GM19324 (cell line): ENCODE measurements around the gene RIPOR2.

Experiments used
- ATAC-seq: cut with Tn5 transposase; IDR thresholded peaks from one replicate; pipeline ENCODE4 v1.9.1; 2021; ENCODE audit warnings: mild to moderate bottlenecking, moderate library complexity; ENCODE audit not compliant: unreplicated experiment, low FRiP score

The RIPOR2 gene

GRCh38 chr6:24907919-24908649 lies 27.7 kb downstream of the RIPOR2 start:
- ATAC-seq = no peak

DNA sequence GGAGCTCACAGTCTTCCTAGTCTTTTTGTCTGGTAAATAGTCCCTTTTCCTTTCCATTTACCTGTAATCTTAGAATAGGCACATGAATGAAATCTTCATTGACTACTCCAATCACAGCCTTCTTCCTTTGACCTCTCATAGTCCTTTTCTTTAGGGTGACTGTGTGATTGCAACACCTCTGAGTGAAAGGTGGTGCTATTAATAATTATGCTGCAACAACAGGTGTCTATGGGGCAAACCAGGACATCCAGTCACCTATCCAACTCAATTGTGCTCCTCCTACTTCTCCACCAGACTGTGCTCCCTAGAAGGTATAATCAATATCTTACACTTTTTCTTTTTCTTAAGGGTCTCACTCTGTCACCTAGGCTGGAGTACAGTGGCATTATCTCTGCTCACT lies 29.4 kb downstream of the RIPOR2 start:
- no peak for ATAC-seq

GRCh38 chr6:24905483-24905882 lies 30.3 kb downstream of the RIPOR2 start:
- ATAC-seq = no peak

- ATAC-seq = no peak
These were observed 32.1 kb downstream of the RIPOR2 start for GRCh38 chr6:24903681-24904080.

DNA sequence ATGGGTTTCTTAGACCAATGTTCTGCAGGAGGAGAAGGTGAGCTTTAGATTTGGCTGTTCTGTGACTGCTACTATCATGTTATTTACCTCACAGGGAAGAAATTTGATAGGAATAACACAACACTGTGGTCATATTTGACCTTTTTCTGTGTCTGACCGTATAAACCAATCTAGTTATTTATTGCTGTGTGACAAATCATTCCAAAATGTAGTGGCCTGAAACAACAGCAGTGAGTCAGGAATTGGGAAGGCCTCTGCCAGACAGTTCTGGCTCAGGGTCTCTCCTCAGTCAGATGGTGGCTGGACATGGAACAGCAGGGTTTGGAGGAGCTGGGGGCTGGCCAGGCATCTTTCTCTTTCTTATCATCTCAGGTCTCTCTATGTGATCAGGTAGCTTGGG lies 33.0 kb downstream of the RIPOR2 start:
- no peak for ATAC-seq

DNA sequence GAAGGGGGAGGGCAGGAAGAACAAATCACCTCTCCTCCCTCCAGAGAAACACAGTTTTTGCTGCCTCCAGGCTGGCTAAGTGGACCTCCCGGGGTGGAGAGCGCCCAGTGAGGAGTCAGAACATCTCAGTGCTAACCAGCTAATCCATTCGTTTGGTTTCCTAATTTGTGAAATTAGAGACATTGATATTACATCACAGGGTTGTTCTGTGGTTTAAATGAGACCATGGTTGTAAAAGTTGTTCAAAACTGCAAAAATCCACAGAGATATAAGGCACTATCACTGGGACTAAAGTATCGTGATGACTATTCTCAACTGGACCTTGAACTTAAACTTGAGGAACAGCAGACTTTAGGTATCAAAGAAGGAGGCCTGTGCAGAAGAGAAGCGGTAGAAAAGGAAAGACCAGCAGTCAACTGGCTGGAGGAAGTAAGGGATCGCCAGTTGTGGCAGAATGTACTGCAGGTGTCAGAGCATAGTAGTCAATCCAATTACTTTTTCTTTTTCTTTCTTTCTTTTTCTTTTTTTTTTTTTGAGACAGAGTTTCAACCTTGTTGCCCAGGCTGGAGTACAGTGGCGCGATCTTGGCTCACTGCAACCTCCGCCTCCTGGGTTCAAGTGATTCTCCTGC lies 33.9 kb downstream of the RIPOR2 start:
- no peak for ATAC-seq

- no peak for ATAC-seq
These were observed 34.7 kb downstream of the RIPOR2 start for GRCh38 chr6:24900917-24901697.

DNA sequence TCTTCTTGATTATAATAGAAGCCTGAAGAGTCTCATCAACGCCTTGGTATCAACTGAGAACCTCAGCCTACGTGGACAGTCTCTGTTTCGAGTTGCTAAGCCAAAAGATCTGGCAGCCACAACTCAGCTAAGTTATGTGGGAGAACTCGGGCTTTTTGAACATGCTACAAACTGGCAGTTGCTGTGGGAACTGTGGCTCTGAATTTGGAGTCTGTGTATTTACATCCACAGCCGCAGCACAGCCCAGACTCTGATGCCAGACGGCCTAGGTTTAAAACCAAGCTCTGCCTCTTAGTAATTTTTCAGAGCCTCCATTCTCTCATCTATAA lies 35.8 kb downstream of the RIPOR2 start:
- no peak for ATAC-seq

DNA sequence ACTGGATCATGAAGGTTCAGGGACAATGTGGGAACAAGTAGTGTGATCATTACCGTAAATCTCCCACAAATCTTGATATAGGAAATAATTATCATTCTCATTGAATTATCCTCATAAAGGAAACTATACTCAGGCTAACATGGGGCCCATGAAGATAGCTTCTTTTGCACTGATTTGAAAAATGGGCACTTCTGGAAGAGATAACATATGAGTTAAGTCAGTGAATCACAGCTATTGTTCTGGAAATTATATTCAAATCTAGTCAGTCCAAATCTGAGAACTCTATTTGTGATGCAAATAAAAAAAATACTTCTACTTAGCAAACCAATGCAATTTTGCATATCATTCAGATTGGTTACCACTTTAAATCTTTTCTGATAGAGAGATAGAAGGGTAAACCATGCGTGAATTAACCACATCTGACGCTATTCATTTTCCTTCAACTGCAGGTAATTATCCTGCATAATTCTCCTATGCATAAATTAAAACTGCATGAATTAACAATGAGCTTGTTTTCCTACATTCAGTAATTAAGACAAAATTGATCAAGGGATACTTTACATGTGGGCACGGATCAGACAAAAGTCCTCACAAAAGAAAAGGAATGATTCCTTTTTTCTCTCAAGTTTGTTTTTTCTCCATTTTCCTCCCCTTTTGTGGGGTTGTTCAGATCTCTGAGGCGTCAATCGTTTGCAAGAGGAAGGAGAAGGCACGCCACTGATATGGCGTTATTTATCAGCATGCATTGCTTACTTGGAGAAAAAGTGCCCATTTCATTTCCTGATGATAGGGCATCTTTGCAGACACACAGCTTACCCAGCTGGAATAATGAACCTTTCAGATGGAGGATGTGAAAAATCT lies 36.4 kb downstream of the RIPOR2 start:
- no peak for ATAC-seq

DNA sequence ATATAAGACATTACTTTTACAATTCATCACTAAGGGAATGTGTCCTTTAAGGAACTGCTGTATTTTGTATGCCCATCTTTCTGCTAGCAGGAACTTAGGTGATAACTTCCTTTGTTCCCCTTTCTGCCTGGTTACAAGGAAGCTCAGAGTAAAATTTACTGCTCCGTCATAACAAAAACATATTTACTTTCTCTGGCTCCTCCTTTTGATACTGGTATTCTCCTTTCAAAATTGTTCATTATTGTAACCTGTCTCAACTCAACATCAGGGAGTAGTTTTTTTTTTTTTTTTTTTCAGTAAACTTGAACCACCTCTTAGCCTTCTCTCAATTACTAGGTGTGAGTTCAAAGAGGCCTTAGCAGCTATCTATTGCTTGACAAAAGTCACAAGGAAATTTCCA lies 37.1 kb downstream of the RIPOR2 start:
- no peak for ATAC-seq

GRCh38 chr6:24897186-24897585 lies 38.6 kb downstream of the RIPOR2 start:
- no peak for ATAC-seq

GRCh38 chr6:24893342-24893850 lies 42.4 kb downstream of the RIPOR2 start:
- ATAC-seq = no peak

- no peak for ATAC-seq
These were observed 44.8 kb downstream of the RIPOR2 start for GRCh38 chr6:24891004-24891403.

DNA sequence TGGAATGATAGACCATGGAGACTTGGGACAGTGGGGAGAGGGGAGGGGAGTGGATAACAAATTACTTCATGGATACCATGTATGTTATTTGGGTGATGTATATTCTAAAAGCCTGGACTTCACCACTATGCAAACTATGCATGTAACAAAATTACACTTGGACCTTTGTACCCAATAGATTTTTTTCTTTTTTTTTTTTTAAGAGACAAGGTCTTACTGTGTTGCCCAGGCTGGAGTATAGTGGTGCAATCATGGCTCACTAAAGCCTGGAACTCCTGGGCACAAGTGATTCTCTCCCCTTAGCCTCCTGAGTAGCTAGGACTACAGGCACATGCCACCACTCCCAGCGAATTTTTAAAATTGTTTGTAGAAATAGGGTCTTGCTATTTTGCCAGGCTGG lies 45.3 kb downstream of the RIPOR2 start:
- ATAC-seq = no peak

- no peak for ATAC-seq
These were observed 46.9 kb downstream of the RIPOR2 start for GRCh38 chr6:24888715-24889370.

DNA sequence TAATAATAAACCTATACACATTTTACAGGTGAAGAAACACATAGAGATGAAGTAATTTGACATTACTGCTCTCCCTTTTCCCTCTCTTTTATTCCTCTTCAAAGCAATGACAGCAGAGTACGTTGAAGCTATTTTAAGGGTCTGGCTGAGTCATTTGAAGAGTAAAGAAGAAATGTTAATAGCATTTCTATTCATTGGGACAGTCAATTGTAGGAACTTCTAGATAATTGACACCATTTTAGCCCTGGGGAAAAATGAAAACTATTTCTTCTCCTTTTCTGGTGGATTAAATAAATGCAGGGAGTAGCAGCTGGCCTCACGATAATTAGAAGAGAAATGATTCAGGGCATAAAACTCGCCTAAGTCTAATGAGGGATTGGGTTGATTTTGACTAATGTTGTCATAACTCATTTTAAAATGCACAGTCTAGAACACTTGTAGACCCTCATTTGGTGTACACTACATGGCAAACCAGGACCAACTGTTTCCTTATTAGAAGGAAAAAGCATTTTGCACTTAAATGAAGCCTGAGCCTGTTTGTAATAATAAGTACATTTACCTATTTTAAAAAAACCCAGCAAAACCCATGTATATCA lies 48.1 kb downstream of the RIPOR2 start:
- no peak for ATAC-seq

- ATAC-seq = no peak
These were observed 52.1 kb downstream of the RIPOR2 start for GRCh38 chr6:24883618-24884017.

DNA sequence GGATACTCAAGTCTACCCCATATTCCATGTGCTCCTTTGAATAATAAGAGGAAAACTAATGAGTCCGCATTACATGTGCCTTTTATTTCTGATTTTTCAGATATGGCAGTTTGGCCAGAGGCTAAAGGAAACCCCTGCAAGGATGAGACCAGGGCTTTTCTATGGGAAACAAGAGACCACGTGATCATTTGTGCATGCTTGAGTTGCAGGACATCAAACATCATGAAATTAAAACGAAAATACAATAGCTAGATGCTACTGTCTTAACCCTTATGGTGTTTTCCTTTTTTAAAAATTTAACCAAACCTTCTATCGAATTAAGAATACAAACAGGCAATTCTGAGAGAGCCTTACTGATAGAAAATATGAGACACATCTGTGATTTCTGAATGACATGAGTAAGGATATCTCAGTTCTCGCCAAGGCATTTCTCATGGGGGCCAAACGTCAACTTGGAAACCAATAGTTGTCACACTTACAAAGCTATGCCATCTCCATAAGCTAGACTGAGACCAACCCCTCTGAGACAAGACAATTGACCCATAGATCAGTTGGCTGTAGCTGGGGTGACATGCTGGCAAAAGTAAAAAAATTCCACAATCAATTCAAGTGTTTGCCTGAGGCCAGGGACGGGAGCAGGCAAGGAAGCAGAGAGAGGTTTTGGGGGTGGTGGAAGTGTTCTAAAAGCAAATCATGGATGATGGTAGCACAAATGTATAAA lies 52.8 kb downstream of the RIPOR2 start:
- no peak for ATAC-seq

DNA sequence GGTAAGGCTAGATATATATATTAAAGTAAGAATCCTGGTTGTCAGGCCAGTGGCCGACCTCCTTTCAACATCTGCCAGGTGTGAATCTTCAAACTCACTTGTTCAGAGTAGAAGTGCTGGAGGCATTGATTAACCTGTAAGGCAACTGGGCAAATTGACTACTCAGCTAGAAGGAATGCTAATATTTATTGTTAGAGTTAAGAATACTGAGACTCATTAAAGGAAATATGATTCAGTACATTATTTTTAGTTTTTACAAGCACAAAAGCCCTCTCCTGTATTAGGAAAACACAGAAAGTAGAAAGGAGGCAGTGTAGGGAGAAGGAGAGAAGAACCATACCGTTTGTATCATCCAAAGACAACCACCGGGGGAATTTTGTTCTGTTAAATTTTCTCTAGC lies 53.5 kb downstream of the RIPOR2 start:
- no peak for ATAC-seq
